Adrenal gland (tissue), 12 donors: ENCODE results near the gene BGN. TPM values are rescaled to one million over a fixed set of nuclear protein-coding genes. Genes with fewer than 3 reads are reported as not detected.

Experiments used
- DNase-seq, 7 donors: peaks; one replicate each; pipeline ENCODE4 v3.0.0-alpha.2; 2019 to 2020
- H3K27ac ChIP-seq, 5 donors: fragments of 200-600 bp; sonication (generic) in 4 of 5; 1 replicate in 3 of 5; 2 replicates in 2 of 5; pipeline versions ENCODE4 v1.5.1 to v1.8.0; 2016 to 2020; ENCODE audit warnings: mild to moderate bottlenecking in 1 of 5
- H3K27me3 ChIP-seq: fragments of 200-600 bp; 2 replicates; pipeline ENCODE4 v1.8.0; 2021
- H3K36me3 ChIP-seq, 2 donors: fragments of 200-600 bp; replicated peaks in 1 of 2; 1 replicate in 1 of 2; 2 replicates in 1 of 2; pipeline versions ENCODE4 v1.5.1 to v1.8.0; 2018 to 2022
- H3K4me1 ChIP-seq, 2 donors: fragments of 200-600 bp; replicated peaks in 1 of 2; 1 replicate in 1 of 2; 2 replicates in 1 of 2; pipeline versions ENCODE4 v1.5.1 to v1.8.0; 2018 to 2021
- H3K4me3 ChIP-seq, 4 donors: fragments of 200-600 bp; sonication (generic) in 3 of 4; one replicate each; pipeline ENCODE4 v1.5.1; 2016 to 2018
- H3K9me3 ChIP-seq, 3 donors: fragments of 200-600 bp; sonication (generic) in 1 of 3; replicated peaks in 1 of 3; 1 replicate in 2 of 3; 2 replicates in 1 of 3; pipeline versions ENCODE4 v1.5.1 to v1.8.0; 2016 to 2021
- CTCF ChIP-seq, 6 experiments: fragments of 450-650 bp in 4 of 6; fragments of 200-600 bp in 2 of 6; sonication (generic) in 1 of 6; IDR thresholded peaks; 1 replicate in 5 of 6; 2 replicates in 1 of 6; pipeline versions ENCODE4 v1.5.1 to v1.8.0; 2016 to 2021; ENCODE audit warnings: antibody characterized with exemption in 6 of 6, mild to moderate bottlenecking in 2 of 6, moderate library complexity in 1 of 6
- POLR2A ChIP-seq, 2 donors: fragments of 450-650 bp; IDR thresholded peaks; one replicate each; pipeline ENCODE4 v1.6.1; 2017; ENCODE audit warnings: antibody characterized with exemption in 2 of 2, mild to moderate bottlenecking in 2 of 2, moderate library complexity in 1 of 2
- WGBS, 4 donors: extraction: QIAGEN DNeasy Blood & Tissue Kit in 2 of 4; methylation state at CpG; one replicate each; pipeline versions ENCODE4 v1.1.5 to v1.1.7; 2013 to 2017; 5-methylcytosine and 5-hydroxymethylcytosine counted together
- intact Hi-C, 2 donors: fragments of 100-400 bp; cut with DNase I; formaldehyde crosslinking; loops; one replicate each; pipeline versions ENCODE4 v1.14.1 to v1.15.0; 2022 to 2023
- polyA plus RNA-seq, 3 donors: library from polyadenylated mRNA; stranded (reverse); fragments of 200-250 nt in 2 of 3; fragments of 350-450 nt in 1 of 3; fragmentation: Illumina TruSeq in 1 of 3; extraction: RNeasy Lipid Tissue Mini Kit (QIAGEN cat#74804) in 1 of 3; gene quantifications; one replicate each; pipeline ENCODE4 v1.2.3, GENCODE V29; 2013 to 2014
- total RNA-seq, 9 donors: library from RNA; depleted of rRNA in 4 of 9; stranded (reverse); fragments of >200 nt in 4 of 9; fragments of 120-200 nt in 1 of 9; fragmentation: NEBNext Ultra II Directional in 1 of 9; extraction: Animal tissue kit (Norgen Biotek cat#: 25700) in 1 of 9; gene quantifications; one replicate each; pipeline versions ENCODE4 v1.1.0 to v1.2.4, GENCODE V29; 2013 to 2023
- donor health status: healthy with polysubstance abuse.
- donor health status: Bipolar disorder and iron deficiency.
- donor health status: DM: yes; HTN: yes; CAD: no.
- donor health status: DM: no; HTN: no; CAD: no.
- donor health status: DM: no; HTN: no; CAD: no.
- donor health status: DM: yes; HTN: yes; CAD: no.

Gene BGN
- total and polyA plus RNA-seq, 12 donors, result 18.9 to 598 (median 247) TPM

GRCh38 chrX:153460826-153461225, 34.0 kb upstream of the BGN start:
- DNase-seq, result peak; percentile 39 to 61 (median 46)
- H3K27me3 ChIP-seq, result no peaks in the 10 kb centered on the region
- peak in 5 of 6 experiments; percentile 35 to 60 (median 50) for TF ChIP-seq CTCF (IDR thresholded peaks at IDR 0.05)
- TF ChIP-seq POLR2A (IDR thresholded peaks at IDR 0.05), result no peak
- H3K27ac ChIP-seq, result no peak overlapping the region
- no peak overlapping the region for H3K4me3 ChIP-seq
- H3K9me3 ChIP-seq, result no peaks in the 10 kb centered on the region
- 43 to 60% (median 50%) methylated on average over 4 to 7 of the region's 7 CpGs for WGBS, 4 donors
- no peaks in the 10 kb centered on the region for H3K4me1 ChIP-seq
- H3K36me3 ChIP-seq, result no peaks in the 10 kb centered on the region
- intact Hi-C loops, result loop anchor here in 1 of 2 donors (5.0 kb wide), 1 partner anchor 46 kb away; no protein-coding TSS in a partner anchor

- Histone ChIP-seq H3K27ac (no peak overlapping the region), H3K36me3 (no peaks in the 10 kb centered on the region), H3K4me3 (no peak overlapping the region), H3K9me3 (no peaks in the 10 kb centered on the region), H3K27me3 (no peaks in the 10 kb centered on the region), H3K4me1 (no peaks in the 10 kb centered on the region)
- TF ChIP-seq POLR2A (IDR thresholded peaks at IDR 0.05) (no peak), CTCF (IDR thresholded peaks at IDR 0.05) (no peak)
- 82 to 92% (median 87%) methylated on average over 10 of the region's 10 CpGs; no CpG with 5 or more reads in 1 of the 4 donors for whole genome bisulfite sequencing, 4 donors
- intact Hi-C loops, result loop anchor here in 1 of 2 donors (5.0 kb wide), 1 partner anchor 45 kb away; no protein-coding TSS in a partner anchor
- DNase-seq, result no peak
Observed at GRCh38 chrX:153462291-153462690, 32.5 kb upstream of the BGN start.

- intact Hi-C loops, result loop anchor here in 1 of 2 donors (5.0 kb wide), 1 partner anchor 44 kb away; no protein-coding TSS in a partner anchor
Observed at GRCh38 chrX:153463031-153463430, 31.7 kb upstream of the BGN start.

DNA sequence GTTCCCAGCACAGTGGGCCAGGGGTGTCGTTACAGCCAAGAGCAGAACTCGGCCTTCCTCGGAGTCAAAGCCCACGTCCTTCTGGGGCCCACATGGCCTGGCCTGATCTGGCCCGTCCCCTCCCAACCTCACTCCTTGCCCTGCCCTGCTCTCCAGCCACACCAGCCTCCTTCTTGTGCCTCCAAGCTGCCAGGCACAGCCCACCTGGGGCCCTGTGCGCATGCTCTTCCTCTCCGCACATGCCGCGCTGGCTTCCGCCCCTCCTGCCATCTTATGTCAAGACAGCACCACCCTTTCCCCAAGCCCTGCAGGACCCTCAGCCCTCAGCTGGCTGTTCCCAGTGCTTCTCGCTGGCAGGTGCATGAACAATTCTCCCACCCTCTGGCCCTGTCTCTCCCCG, 31.2 kb upstream of the BGN start:
- Histone ChIP-seq H3K27me3 (no peaks in the 10 kb centered on the region), H3K4me3 (no peak overlapping the region), H3K9me3 (no peaks in the 10 kb centered on the region), H3K4me1 (no peaks in the 10 kb centered on the region), H3K36me3 (no peaks in the 10 kb centered on the region), H3K27ac (no peak overlapping the region)
- WGBS, 4 donors, result 73 to 82% (median 76%) methylated on average over 10 to 12 of the region's 12 CpGs
- no peak for DNase-seq
- TF ChIP-seq POLR2A (IDR thresholded peaks at IDR 0.05) (no peak), CTCF (IDR thresholded peaks at IDR 0.05) (no peak)
- intact Hi-C loops, result loop anchor here in 1 of 2 donors (5.0 kb wide), 1 partner anchor 44 kb away; no protein-coding TSS in a partner anchor

More at GRCh38 chrX:153463031-153463430, 31.7 kb upstream of the BGN start:
- Histone ChIP-seq H3K4me1 (no peaks in the 10 kb centered on the region), H3K27ac (no peak overlapping the region), H3K27me3 (no peaks in the 10 kb centered on the region), H3K9me3 (no peaks in the 10 kb centered on the region), H3K36me3 (no peaks in the 10 kb centered on the region), H3K4me3 (no peak overlapping the region)
- 68 to 92% (median 74%) methylated on average over 4 to 6 of the region's 6 CpGs for WGBS, 4 donors
- DNase-seq, result peak in 2 of 7 donors; percentile 17 to 43
- TF ChIP-seq CTCF (IDR thresholded peaks at IDR 0.05) (no peak), POLR2A (IDR thresholded peaks at IDR 0.05) (no peak)
